A673 (cell line): ENCODE data around the gene CHRNA4.

Source experiments
- CTCF ChIP-seq: fragments of 300-800, 200-600 bp; sonication (generic); conservative IDR thresholded peaks from 2 replicates; pipeline ENCODE4 v1.5.1; 2017; ENCODE audit warnings: low read depth, mild to moderate bottlenecking, antibody characterized with exemption, low read length, moderate library complexity, mixed read lengths
- EZH2 ChIP-seq: fragments of 200-600 bp; sonication (generic); IDR thresholded peaks from 2 replicates; pipeline ENCODE4 v1.6.1; 2017; ENCODE audit warnings: borderline replicate concordance, low read depth, mild to moderate bottlenecking, mixed read lengths, antibody characterized with exemption, low read length; ENCODE audit not compliant: poor library complexity, severe bottlenecking

GRCh38 chr20:63406617-63407245 is 45.6 kb upstream of the CHRNA4 start:
- no peak for TF ChIP-seq CTCF
- no peak for TF ChIP-seq EZH2
